Measurements from ENCODE around the gene DLG2.
"Not testable (repeated sequence)": the region's sequence is repeated elsewhere in the genome, so short reads cannot be mapped to it uniquely, and the experiment has no call there.

The DLG2 gene

DNA sequence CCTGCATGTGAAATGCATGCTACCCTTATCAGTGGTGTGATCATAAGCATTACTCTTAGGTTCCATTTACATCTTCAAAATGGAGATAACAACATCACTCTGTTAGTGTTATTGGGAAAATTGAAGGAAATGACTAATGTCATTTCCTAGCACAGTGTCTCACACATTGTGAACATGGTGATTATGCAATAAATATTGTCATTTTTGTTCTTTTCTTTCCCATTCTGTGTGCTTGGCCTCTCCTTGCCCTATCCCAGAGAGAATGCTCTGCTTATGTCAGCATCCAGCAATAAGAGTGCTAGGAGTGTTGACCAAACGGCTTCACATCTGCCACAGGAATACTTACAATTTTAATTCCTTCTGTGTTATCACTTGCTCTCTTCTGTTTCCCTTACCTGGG, 1316.9 kb downstream of the DLG2 start:
- H3K4me1 ChIP-seq (ENCODE audit: insufficient read depth, low read length, severe bottlenecking): no peaks in the 10 kb centered on the region
- no peaks in the 10 kb centered on the region for H3K36me3 ChIP-seq (ENCODE audit: insufficient read depth, low read length)
- no peak overlapping the region for H3K27ac ChIP-seq (ENCODE audit: low read depth, low read length, poor library complexity, severe bottlenecking)
- H3K9me3 ChIP-seq (ENCODE audit: low read length): no peaks in the 10 kb centered on the region
- no peak overlapping the region for H2AFZ ChIP-seq (ENCODE audit: low read length)
- TF ChIP-seq CTCF (IDR thresholded peaks at IDR 0.05; ENCODE audit: low read length) (no peak), EZH2 (IDR thresholded peaks at IDR 0.05; ENCODE audit: borderline replicate concordance, low read length) (no peak)
- no peaks in the 10 kb centered on the region for H3F3A ChIP-seq (ENCODE audit: insufficient read depth, low read length)
- no peaks in the 10 kb centered on the region for H3K27me3 ChIP-seq (ENCODE audit: insufficient read depth, low read length)
- H3K4me3 ChIP-seq (ENCODE audit: low read depth, low read length, poor library complexity, severe bottlenecking): no peak overlapping the region
- H3K9ac ChIP-seq (ENCODE audit: low read length): no peak overlapping the region
- no peak overlapping the region for H3K4me2 ChIP-seq (ENCODE audit: low read length)
- H3K9me2 ChIP-seq (ENCODE audit: low read depth, low read length): no peaks in the 10 kb centered on the region
- no peaks in the 10 kb centered on the region for H3K79me2 ChIP-seq (ENCODE audit: insufficient read depth, low read length)
- H4K20me1 ChIP-seq (ENCODE audit: insufficient read depth, low read length): no peaks in the 10 kb centered on the region

GRCh38 chr11:84308491-84308890, 1318.7 kb downstream of the DLG2 start:
- H3K79me2 ChIP-seq (ENCODE audit: insufficient read depth, low read length); H2AFZ ChIP-seq (ENCODE audit: low read length); H3K9me3 ChIP-seq (ENCODE audit: low read length); H3K27ac ChIP-seq (ENCODE audit: low read depth, low read length, poor library complexity, severe bottlenecking); H3K9ac ChIP-seq (ENCODE audit: low read length); H4K20me1 ChIP-seq (ENCODE audit: insufficient read depth, low read length); H3K27me3 ChIP-seq (ENCODE audit: insufficient read depth, low read length); H3K4me3 ChIP-seq (ENCODE audit: low read depth, low read length, poor library complexity, severe bottlenecking); H3K36me3 ChIP-seq (ENCODE audit: insufficient read depth, low read length); H3F3A ChIP-seq (ENCODE audit: insufficient read depth, low read length); H3K9me2 ChIP-seq (ENCODE audit: low read depth, low read length); H3K4me1 ChIP-seq (ENCODE audit: insufficient read depth, low read length, severe bottlenecking); H3K4me2 ChIP-seq (ENCODE audit: low read length): not testable (repeated sequence)

DNA sequence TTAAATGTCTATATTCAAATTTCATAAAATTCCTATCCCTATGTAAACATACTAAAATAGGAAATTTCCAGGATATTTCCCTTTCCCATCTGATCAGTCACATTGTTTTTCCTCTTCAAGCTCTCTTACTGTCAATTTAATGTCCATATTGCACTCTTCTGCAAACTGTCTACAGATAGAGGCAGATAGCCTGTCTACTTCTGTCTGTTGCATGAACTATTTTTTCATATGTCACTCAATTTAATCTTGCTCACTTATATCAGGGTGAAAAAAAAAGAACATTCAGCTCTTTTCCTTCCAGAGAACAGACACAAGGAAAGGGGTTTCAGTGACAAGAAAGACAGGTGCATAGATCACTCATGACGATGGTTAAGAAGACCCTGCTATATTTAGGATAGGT, 1327.1 kb downstream of the DLG2 start:
- TF ChIP-seq CTCF (IDR thresholded peaks at IDR 0.05; ENCODE audit: low read length): no peak
- TF ChIP-seq EZH2 (IDR thresholded peaks at IDR 0.05; ENCODE audit: borderline replicate concordance, low read length): no peak
- no peaks in the 10 kb centered on the region for H3K9me3 ChIP-seq (ENCODE audit: low read length)
- no peak overlapping the region for H3K4me2 ChIP-seq (ENCODE audit: low read length)
- no peak overlapping the region for H3K27ac ChIP-seq (ENCODE audit: low read depth, low read length, poor library complexity, severe bottlenecking)
- no peak overlapping the region for H3K9ac ChIP-seq (ENCODE audit: low read length)
- no peaks in the 10 kb centered on the region for H3K9me2 ChIP-seq (ENCODE audit: low read depth, low read length)
- H4K20me1 ChIP-seq (ENCODE audit: insufficient read depth, low read length): no peaks in the 10 kb centered on the region
- H3K4me1 ChIP-seq (ENCODE audit: insufficient read depth, low read length, severe bottlenecking): no peaks in the 10 kb centered on the region
- no peaks in the 10 kb centered on the region for H3F3A ChIP-seq (ENCODE audit: insufficient read depth, low read length)
- no peaks in the 10 kb centered on the region for H3K79me2 ChIP-seq (ENCODE audit: insufficient read depth, low read length)
- no peak overlapping the region for H2AFZ ChIP-seq (ENCODE audit: low read length)
- no peaks in the 10 kb centered on the region for H3K27me3 ChIP-seq (ENCODE audit: insufficient read depth, low read length)
- no peaks in the 10 kb centered on the region for H3K36me3 ChIP-seq (ENCODE audit: insufficient read depth, low read length)
- H3K4me3 ChIP-seq (ENCODE audit: low read depth, low read length, poor library complexity, severe bottlenecking): no peak overlapping the region

GRCh38 chr11:84297570-84297969, 1329.6 kb downstream of the DLG2 start:
- Histone ChIP-seq H3K4me2 (ENCODE audit: low read length) (no peak overlapping the region), H2AFZ (ENCODE audit: low read length) (no peak overlapping the region), H3F3A (ENCODE audit: insufficient read depth, low read length) (no peaks in the 10 kb centered on the region), H3K79me2 (ENCODE audit: insufficient read depth, low read length) (no peaks in the 10 kb centered on the region), H3K9me3 (ENCODE audit: low read length) (no peaks in the 10 kb centered on the region), H3K36me3 (ENCODE audit: insufficient read depth, low read length) (no peaks in the 10 kb centered on the region), H3K27ac (ENCODE audit: low read depth, low read length, poor library complexity, severe bottlenecking) (no peak overlapping the region), H3K27me3 (ENCODE audit: insufficient read depth, low read length) (no peaks in the 10 kb centered on the region), H3K4me1 (ENCODE audit: insufficient read depth, low read length, severe bottlenecking) (no peaks in the 10 kb centered on the region), H3K9ac (ENCODE audit: low read length) (no peak overlapping the region), H3K9me2 (ENCODE audit: low read depth, low read length) (no peaks in the 10 kb centered on the region), H4K20me1 (ENCODE audit: insufficient read depth, low read length) (no peaks in the 10 kb centered on the region), H3K4me3 (ENCODE audit: low read depth, low read length, poor library complexity, severe bottlenecking) (no peak overlapping the region)
- TF ChIP-seq EZH2 (IDR thresholded peaks at IDR 0.05; ENCODE audit: borderline replicate concordance, low read length) (no peak), CTCF (IDR thresholded peaks at IDR 0.05; ENCODE audit: low read length) (no peak)

All from OCI-LY1 (cell line).